ENCODE results near the gene LATS2. TPM values are rescaled to one million over a fixed set of nuclear protein-coding genes. Genes with fewer than 3 reads are reported as not detected.
"Not testable (repeated sequence)": the region's sequence is repeated elsewhere in the genome, so short reads cannot be mapped to it uniquely, and the experiment has no call there.

LATS2 gene
- total RNA-seq, 2 donors from 2014 or later, result 8.0 to 9.0 TPM

GRCh38 chr13:20925395-20925790 is 136.0 kb downstream of the LATS2 start:
- H3K27me3 Mint-ChIP-seq; H3K4me3 Mint-ChIP-seq; H3K27ac Mint-ChIP-seq; H3K36me3 Mint-ChIP-seq (ENCODE audit: low read depth); H3K9me3 ChIP-seq (ENCODE audit: control insufficient read depth, low read length, poor library complexity, severe bottlenecking); DNase-seq; H3K4me1 Mint-ChIP-seq; ATAC-seq: not testable (repeated sequence)

- DNase-seq (peak; percentile 36 to 56 (median 44)), ATAC-seq (peak; percentile 60)
- H3K27me3 Mint-ChIP-seq, result no peaks in the 10 kb centered on the region
- peaks cover 2% of the 10 kb centered on the region for H3K4me1 Mint-ChIP-seq
- H3K9me3 ChIP-seq (ENCODE audit: control insufficient read depth, low read length, poor library complexity, severe bottlenecking), result no peaks in the 10 kb centered on the region
- no peak overlapping the region for H3K27ac Mint-ChIP-seq
- H3K36me3 Mint-ChIP-seq (ENCODE audit: low read depth), result no peaks in the 10 kb centered on the region
- no peak overlapping the region for H3K4me3 Mint-ChIP-seq
These were observed 136.5 kb downstream of the LATS2 start for GRCh38 chr13:20924758-20925394.

GRCh38 chr13:20923272-20923671 is 138.1 kb downstream of the LATS2 start:
- no peak overlapping the region for H3K27ac Mint-ChIP-seq
- peaks cover 2% of the 10 kb centered on the region for H3K4me1 Mint-ChIP-seq
- no peaks in the 10 kb centered on the region for H3K9me3 ChIP-seq (ENCODE audit: control insufficient read depth, low read length, poor library complexity, severe bottlenecking)
- H3K27me3 Mint-ChIP-seq, result no peaks in the 10 kb centered on the region
- DNase-seq (no peak), ATAC-seq (no peak)
- H3K36me3 Mint-ChIP-seq (ENCODE audit: low read depth), result no peaks in the 10 kb centered on the region
- no peak overlapping the region for H3K4me3 Mint-ChIP-seq

Other genes with a start within 250 kb of the LATS2 start
- gene XPO4, start 158.8 kb downstream of the LATS2 start, total RNA-seq, result 10 to 100 TPM; 23.4 to 25.3 TPM
- 100 to 1,000 TPM; 194 to 201 TPM for gene SAP18, start 78.5 kb upstream of the LATS2 start, total RNA-seq
- 1 to 10 TPM; 1.9 to 2.7 TPM for gene SKA3, start 115.0 kb upstream of the LATS2 start, total RNA-seq
- gene MRPL57, start 115.1 kb upstream of the LATS2 start, total RNA-seq, result 1 to 10 TPM; 7.8 to 9.3 TPM

All from T-helper 17 cell (primary cell).